HCT116 (cell line): ENCODE measurements around the gene CIAO2B. TPM values are rescaled to one million over a fixed set of nuclear protein-coding genes. Genes with fewer than 3 reads are reported as not detected.

ENCODE experiments used
- ATAC-seq: fragments of 200-7000 bp; cut with Tn5 transposase; 2 replicates; pipeline ENCODE4 v1.9.1; 2020; ENCODE audit warnings: mild to moderate bottlenecking, moderate library complexity
- BruUV-seq: library from RNA; stranded (reverse); fragments of 400-500 nt; replicated peaks from 2 replicates; lab custom pipeline; 2021; lab: Mats Ljungman, UMichigan
- CTCF ChIA-PET: fragments of 300-600 bp; sonication (Branson Sonifier 250); formaldehyde crosslinking; loops from one replicate; lab custom pipeline; 2021; ENCODE audit warnings: antibody characterized with exemption; lab: Charles Lee
- POLR2A ChIA-PET: fragments of 300-600, 350-600 bp; sonication (Branson Sonifier 250); formaldehyde crosslinking; loops from one replicate; lab custom pipeline; 2021; ENCODE audit warnings: antibody characterized with exemption; lab: Charles Lee
- RAD21 ChIA-PET, 2 experiments: fragments of 300-600 bp; sonication (Branson Sonifier 250); formaldehyde crosslinking; loops; one replicate each; lab custom pipeline; 2023; ENCODE audit warnings: low total read pairs in 2 of 2; ENCODE audit not compliant: uncharacterized antibody in 2 of 2, unreplicated experiment in 2 of 2, low non-redundant PET in 1 of 2; lab: Charles Lee
- DNase-seq: peaks from one replicate; pipeline ENCODE4 v3.0.0-alpha.2; 2010; ENCODE audit warnings: low read depth, low spot score
- H2AFZ ChIP-seq: fragments of 200-600 bp; shearing (Covaris generic), sonication (generic); 2 replicates; pipeline ENCODE4 v1.6.1; 2017; ENCODE audit warnings: low read depth, mixed run types, mixed read lengths, antibody characterized with exemption, low read length; ENCODE audit not compliant: poor library complexity, severe bottlenecking
- H3K27ac ChIP-seq: 2 replicates; pipeline ENCODE4 v1.5.1; 2012; ENCODE audit warnings: low read depth, low read length
- H3K27me3 ChIP-seq: fragments of 200-600 bp; sonication (generic); 2 replicates; pipeline ENCODE4 v1.6.1; 2016; ENCODE audit warnings: mixed run types, low read length, mixed read lengths; ENCODE audit not compliant: insufficient read depth
- H3K36me3 ChIP-seq, 2 experiments: fragments of 200-500 bp in 1 of 2; fragments of 200-600 bp in 1 of 2; sonication (Bioruptor generic) in 1 of 2; sonication (generic) in 1 of 2; 2 replicates each; pipeline versions ENCODE4 v1.5.1 to v1.6.1; 2014 to 2016; ENCODE audit warnings: low read length in 2 of 2, inconsistent platforms in 1 of 2, mixed read lengths in 1 of 2, mixed run types in 1 of 2; ENCODE audit not compliant: insufficient read depth in 2 of 2, control insufficient read depth in 1 of 2
- H3K4me1 ChIP-seq, 2 experiments: fragments of 200-600 bp in 1 of 2; sonication (generic) in 1 of 2; 2 replicates each; pipeline versions ENCODE4 v1.5.1 to v1.6.1; 2012 to 2017; ENCODE audit warnings: low read length in 2 of 2, inconsistent platforms in 1 of 2, mild to moderate bottlenecking in 1 of 2, mixed read lengths in 1 of 2, mixed run types in 1 of 2, moderate library complexity in 1 of 2; ENCODE audit not compliant: insufficient read depth in 2 of 2, control insufficient read depth in 1 of 2
- H3K4me2 ChIP-seq: fragments of 200-600 bp; sonication (generic); 2 replicates; pipeline ENCODE4 v1.6.1; 2017; ENCODE audit warnings: mixed run types, low read length, mixed read lengths
- H3K4me3 ChIP-seq, 2 experiments: fragments of 200-600 bp in 1 of 2; sonication (generic) in 1 of 2; replicated peaks in 1 of 2; 2 replicates each; pipeline ENCODE4 v1.5.1; 2011 to 2016; ENCODE audit warnings: low read length in 2 of 2, control low read depth in 1 of 2, low read depth in 1 of 2, mild to moderate bottlenecking in 1 of 2, mixed read lengths in 1 of 2, mixed run types in 1 of 2
- H3K79me2 ChIP-seq: fragments of 200-600 bp; sonication (generic); 2 replicates; pipeline ENCODE4 v1.6.1; 2017; ENCODE audit warnings: mild to moderate bottlenecking, mixed run types, low read length, moderate library complexity, mixed read lengths; ENCODE audit not compliant: insufficient read depth
- H3K9ac ChIP-seq: fragments of 200-600 bp; sonication (generic); 2 replicates; pipeline ENCODE4 v1.6.1; 2016; ENCODE audit warnings: low read length, mixed read lengths
- H3K9me2 ChIP-seq: fragments of 200-600 bp; sonication (generic), shearing (Covaris generic); 2 replicates; pipeline ENCODE4 v1.6.1; 2017; ENCODE audit warnings: mixed run types, mild to moderate bottlenecking, moderate library complexity; ENCODE audit not compliant: insufficient read depth
- H3K9me3 ChIP-seq, 2 experiments: fragments of 200-500 bp in 1 of 2; fragments of 200-600 bp in 1 of 2; sonication (Bioruptor generic) in 1 of 2; sonication (generic) in 1 of 2; 2 replicates each; pipeline ENCODE4 v1.6.1; 2014 to 2017; ENCODE audit warnings: low read length in 2 of 2, mixed read lengths in 2 of 2, inconsistent platforms in 1 of 2, low read depth in 1 of 2, mild to moderate bottlenecking in 1 of 2, mixed run types in 1 of 2, moderate library complexity in 1 of 2; ENCODE audit not compliant: control insufficient read depth in 1 of 2, insufficient read depth in 1 of 2
- H4K20me1 ChIP-seq: fragments of 200-600 bp; sonication (generic), shearing (Covaris generic); 2 replicates; pipeline ENCODE4 v1.6.1; 2017; ENCODE audit warnings: mixed run types, mild to moderate bottlenecking, moderate library complexity; ENCODE audit not compliant: insufficient read depth
- CBX3 ChIP-seq: IDR thresholded peaks from 2 replicates; pipeline ENCODE4 v1.6.1; 2012; ENCODE audit warnings: low read depth
- CEBPB ChIP-seq: IDR thresholded peaks from 2 replicates; pipeline ENCODE4 v1.6.1; 2012; ENCODE audit warnings: low read depth
- EGR1 ChIP-seq: IDR thresholded peaks from 2 replicates; pipeline ENCODE4 v1.6.1; 2012; ENCODE audit warnings: low read depth
- ELF1 ChIP-seq: IDR thresholded peaks from 2 replicates; pipeline ENCODE4 v1.6.1; 2012; ENCODE audit warnings: low read depth, borderline replicate concordance
- EZH2phosphoT487 ChIP-seq: fragments of 200-600 bp; IDR thresholded peaks from 2 replicates; pipeline ENCODE4 v1.6.1; 2018; ENCODE audit warnings: antibody characterized with exemption, borderline replicate concordance
- JUND ChIP-seq: IDR thresholded peaks from 2 replicates; pipeline ENCODE4 v1.6.1; 2012
- POLR2A ChIP-seq: IDR thresholded peaks from 2 replicates; pipeline ENCODE4 v1.7.0; 2011; ENCODE audit warnings: borderline replicate concordance; ENCODE audit not compliant: insufficient read depth, insufficient read length; ENCODE audit errors: extremely low read depth
- RAD21 ChIP-seq: IDR thresholded peaks from 2 replicates; pipeline ENCODE4 v1.6.1; 2012; ENCODE audit warnings: low read depth, mild to moderate bottlenecking
- SIN3A ChIP-seq: IDR thresholded peaks from 2 replicates; pipeline ENCODE4 v1.6.1; 2012; ENCODE audit warnings: low read depth
- SP1 ChIP-seq: IDR thresholded peaks from 2 replicates; pipeline ENCODE4 v1.6.1; 2012; ENCODE audit warnings: low read depth
- SRF ChIP-seq: IDR thresholded peaks from 2 replicates; pipeline ENCODE4 v1.6.1; 2012; ENCODE audit warnings: low read depth
- TCF7L2 ChIP-seq: IDR thresholded peaks from 2 replicates; pipeline ENCODE4 v1.7.0; 2011; ENCODE audit warnings: borderline replicate concordance, inconsistent platforms; ENCODE audit not compliant: insufficient read depth, insufficient read length; ENCODE audit errors: extremely low read depth
- YY1 ChIP-seq: IDR thresholded peaks from 2 replicates; pipeline ENCODE4 v1.6.1; 2011; ENCODE audit warnings: low read length, low read depth, moderate library complexity, mild to moderate bottlenecking; ENCODE audit not compliant: insufficient replicate concordance; ENCODE audit errors: extremely low read depth
- ZFX ChIP-seq: fragments of 450-650 bp; IDR thresholded peaks from 2 replicates; pipeline ENCODE4 v1.6.1; 2017
- intact Hi-C: fragments of 100-400 bp; cut with micrococcal nuclease; formaldehyde crosslinking; loops from 2 replicates; pipeline ENCODE4 v1.10.0; 2022
- total RNA-seq: library from RNA; stranded (reverse); gene quantifications from one replicate; pipeline ENCODE4 v1.2.1, GENCODE V29; 2021; ENCODE audit not compliant: unreplicated experiment
- TF ChIP-seq, protein P1 (sequence below): IDR thresholded peaks from 2 replicates; pipeline ENCODE4 v1.6.1; 2011; ENCODE audit warnings: mild to moderate bottlenecking, low read length, moderate library complexity; ENCODE audit not compliant: insufficient replicate concordance; ENCODE audit errors: extremely low read depth
- TF ChIP-seq, protein P2 (sequence below), 3 experiments: fragments of 200-600 bp in 1 of 3; sonication (generic) in 1 of 3; IDR thresholded peaks in 2 of 3; conservative IDR thresholded peaks in 1 of 3; 2 replicates each; pipeline ENCODE4 v1.5.1; 2012 to 2017; ENCODE audit warnings: low read depth in 2 of 3, low read length in 2 of 3, antibody characterized with exemption in 1 of 3, borderline replicate concordance in 1 of 3, control low read depth in 1 of 3, mild to moderate bottlenecking in 1 of 3, mixed read lengths in 1 of 3, mixed run types in 1 of 3, moderate library complexity in 1 of 3; ENCODE audit not compliant: insufficient read depth in 1 of 3
- TF ChIP-seq, protein P3 (sequence below): IDR thresholded peaks from 2 replicates; pipeline ENCODE4 v1.6.1; 2012
- TF ChIP-seq, protein P4 (sequence below): IDR thresholded peaks from 2 replicates; pipeline ENCODE4 v1.6.1; 2012; ENCODE audit warnings: low read depth

Gene CIAO2B
- total RNA-seq, 1 experiment from 2014 or later = 113 TPM

DNA sequence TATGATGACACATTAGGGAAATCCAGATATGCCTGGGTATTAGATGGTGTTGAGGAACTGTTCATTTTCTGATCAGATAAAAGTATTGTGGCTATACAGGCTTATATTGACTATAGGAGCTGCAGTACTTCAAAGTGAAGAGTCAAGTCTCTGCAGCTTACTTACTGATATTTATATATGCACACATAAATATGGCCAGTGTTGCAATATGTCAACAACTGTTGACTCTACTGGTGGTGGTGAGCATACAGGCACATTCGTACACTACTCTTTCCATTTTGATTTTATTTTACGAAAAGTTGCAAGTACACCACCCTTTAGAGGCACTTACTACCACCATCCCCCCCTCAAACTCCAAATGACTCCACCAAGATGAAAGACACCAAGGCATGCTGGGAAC is 2.5 kb downstream of the CIAO2B start:
- no peak overlapping the region for H2AFZ ChIP-seq
- H3K36me3 ChIP-seq = peaks cover 0 to 7% of the 10 kb centered on the region in 2 experiments; a peak in 1 of 4 replicates
- ChIA-PET RAD21 (no interaction called here), POLR2A (no interaction called here), CTCF (no interaction called here)
- no peak for ATAC-seq
- no TSS peak for BruUV-seq
- no peak overlapping the region for H3K9ac ChIP-seq
- H3K4me2 ChIP-seq = no peak overlapping the region
- no peaks in the 10 kb centered on the region for H3K9me3 ChIP-seq
- no peak overlapping the region for H3K4me3 ChIP-seq
- peaks cover 16 to 56% of the 10 kb centered on the region in 2 experiments for H3K4me1 ChIP-seq
- no peaks in the 10 kb centered on the region for H4K20me1 ChIP-seq
- DNase-seq = no peak
- H3K27me3 ChIP-seq = no peaks in the 10 kb centered on the region
- no peak overlapping the region for H3K27ac ChIP-seq
- H3K9me2 ChIP-seq = no peaks in the 10 kb centered on the region
- H3K79me2 ChIP-seq = peaks cover 47% of the 10 kb centered on the region
- intact Hi-C loops = no loop called here
- TF ChIP-seq JUND = no peak
- TF ChIP-seq, protein P1, sequence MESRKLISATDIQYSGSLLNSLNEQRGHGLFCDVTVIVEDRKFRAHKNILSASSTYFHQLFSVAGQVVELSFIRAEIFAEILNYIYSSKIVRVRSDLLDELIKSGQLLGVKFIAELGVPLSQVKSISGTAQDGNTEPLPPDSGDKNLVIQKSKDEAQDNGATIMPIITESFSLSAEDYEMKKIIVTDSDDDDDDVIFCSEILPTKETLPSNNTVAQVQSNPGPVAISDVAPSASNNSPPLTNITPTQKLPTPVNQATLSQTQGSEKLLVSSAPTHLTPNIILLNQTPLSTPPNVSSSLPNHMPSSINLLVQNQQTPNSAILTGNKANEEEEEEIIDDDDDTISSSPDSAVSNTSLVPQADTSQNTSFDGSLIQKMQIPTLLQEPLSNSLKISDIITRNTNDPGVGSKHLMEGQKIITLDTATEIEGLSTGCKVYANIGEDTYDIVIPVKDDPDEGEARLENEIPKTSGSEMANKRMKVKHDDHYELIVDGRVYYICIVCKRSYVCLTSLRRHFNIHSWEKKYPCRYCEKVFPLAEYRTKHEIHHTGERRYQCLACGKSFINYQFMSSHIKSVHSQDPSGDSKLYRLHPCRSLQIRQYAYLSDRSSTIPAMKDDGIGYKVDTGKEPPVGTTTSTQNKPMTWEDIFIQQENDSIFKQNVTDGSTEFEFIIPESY = no peak
- TF ChIP-seq YY1 = no peak
- TF ChIP-seq, protein P2, sequence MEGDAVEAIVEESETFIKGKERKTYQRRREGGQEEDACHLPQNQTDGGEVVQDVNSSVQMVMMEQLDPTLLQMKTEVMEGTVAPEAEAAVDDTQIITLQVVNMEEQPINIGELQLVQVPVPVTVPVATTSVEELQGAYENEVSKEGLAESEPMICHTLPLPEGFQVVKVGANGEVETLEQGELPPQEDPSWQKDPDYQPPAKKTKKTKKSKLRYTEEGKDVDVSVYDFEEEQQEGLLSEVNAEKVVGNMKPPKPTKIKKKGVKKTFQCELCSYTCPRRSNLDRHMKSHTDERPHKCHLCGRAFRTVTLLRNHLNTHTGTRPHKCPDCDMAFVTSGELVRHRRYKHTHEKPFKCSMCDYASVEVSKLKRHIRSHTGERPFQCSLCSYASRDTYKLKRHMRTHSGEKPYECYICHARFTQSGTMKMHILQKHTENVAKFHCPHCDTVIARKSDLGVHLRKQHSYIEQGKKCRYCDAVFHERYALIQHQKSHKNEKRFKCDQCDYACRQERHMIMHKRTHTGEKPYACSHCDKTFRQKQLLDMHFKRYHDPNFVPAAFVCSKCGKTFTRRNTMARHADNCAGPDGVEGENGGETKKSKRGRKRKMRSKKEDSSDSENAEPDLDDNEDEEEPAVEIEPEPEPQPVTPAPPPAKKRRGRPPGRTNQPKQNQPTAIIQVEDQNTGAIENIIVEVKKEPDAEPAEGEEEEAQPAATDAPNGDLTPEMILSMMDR (IDR thresholded peaks at IDR 0.05 in 2 of 3, conservative IDR thresholded peaks at IDR 0.05 in 1 of 3; ENCODE audit: borderline replicate concordance in 1 of 3, insufficient read depth in 1 of 3, low read depth in 2 of 3, low read length in 2 of 3) = no peak
- TF ChIP-seq, protein P3, sequence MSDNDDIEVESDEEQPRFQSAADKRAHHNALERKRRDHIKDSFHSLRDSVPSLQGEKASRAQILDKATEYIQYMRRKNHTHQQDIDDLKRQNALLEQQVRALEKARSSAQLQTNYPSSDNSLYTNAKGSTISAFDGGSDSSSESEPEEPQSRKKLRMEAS = no peak
- TF ChIP-seq EZH2phosphoT487 = no peak
- TF ChIP-seq ZFX = no peak
- TF ChIP-seq SRF = no peak
- no peak for TF ChIP-seq EGR1
- TF ChIP-seq TCF7L2 = no peak
- no peak for TF ChIP-seq POLR2A
- no peak for TF ChIP-seq CBX3
- no peak for TF ChIP-seq RAD21
- TF ChIP-seq SIN3A = no peak
- TF ChIP-seq, protein P4, sequence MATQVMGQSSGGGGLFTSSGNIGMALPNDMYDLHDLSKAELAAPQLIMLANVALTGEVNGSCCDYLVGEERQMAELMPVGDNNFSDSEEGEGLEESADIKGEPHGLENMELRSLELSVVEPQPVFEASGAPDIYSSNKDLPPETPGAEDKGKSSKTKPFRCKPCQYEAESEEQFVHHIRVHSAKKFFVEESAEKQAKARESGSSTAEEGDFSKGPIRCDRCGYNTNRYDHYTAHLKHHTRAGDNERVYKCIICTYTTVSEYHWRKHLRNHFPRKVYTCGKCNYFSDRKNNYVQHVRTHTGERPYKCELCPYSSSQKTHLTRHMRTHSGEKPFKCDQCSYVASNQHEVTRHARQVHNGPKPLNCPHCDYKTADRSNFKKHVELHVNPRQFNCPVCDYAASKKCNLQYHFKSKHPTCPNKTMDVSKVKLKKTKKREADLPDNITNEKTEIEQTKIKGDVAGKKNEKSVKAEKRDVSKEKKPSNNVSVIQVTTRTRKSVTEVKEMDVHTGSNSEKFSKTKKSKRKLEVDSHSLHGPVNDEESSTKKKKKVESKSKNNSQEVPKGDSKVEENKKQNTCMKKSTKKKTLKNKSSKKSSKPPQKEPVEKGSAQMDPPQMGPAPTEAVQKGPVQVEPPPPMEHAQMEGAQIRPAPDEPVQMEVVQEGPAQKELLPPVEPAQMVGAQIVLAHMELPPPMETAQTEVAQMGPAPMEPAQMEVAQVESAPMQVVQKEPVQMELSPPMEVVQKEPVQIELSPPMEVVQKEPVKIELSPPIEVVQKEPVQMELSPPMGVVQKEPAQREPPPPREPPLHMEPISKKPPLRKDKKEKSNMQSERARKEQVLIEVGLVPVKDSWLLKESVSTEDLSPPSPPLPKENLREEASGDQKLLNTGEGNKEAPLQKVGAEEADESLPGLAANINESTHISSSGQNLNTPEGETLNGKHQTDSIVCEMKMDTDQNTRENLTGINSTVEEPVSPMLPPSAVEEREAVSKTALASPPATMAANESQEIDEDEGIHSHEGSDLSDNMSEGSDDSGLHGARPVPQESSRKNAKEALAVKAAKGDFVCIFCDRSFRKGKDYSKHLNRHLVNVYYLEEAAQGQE = no peak
- TF ChIP-seq ELF1 = no peak
- TF ChIP-seq CEBPB = no peak
- TF ChIP-seq SP1 = no peak
